Bronchial epithelial cell (primary cell): Measurements from ENCODE around the gene GAS2. TPM values are rescaled to one million over a fixed set of nuclear protein-coding genes. Genes with fewer than 3 reads are reported as not detected.

Experiments
- DNase-seq: peaks from one replicate; pipeline ENCODE4 v3.0.0-alpha.2; 2010; ENCODE audit warnings: low read depth
- FAIRE-seq: peaks from 2 replicates; lab custom pipeline; 2011; peaks lifted over from hg19 to GRCh38; lab: Jason Lieb, UNC
- H3K27me3 ChIP-seq: 2 replicates; pipeline ENCODE4 v1.5.1; 2011; ENCODE audit warnings: low read length; ENCODE audit not compliant: control insufficient read depth, insufficient read depth
- H3K36me3 ChIP-seq: 2 replicates; pipeline ENCODE4 v1.5.1; 2011; ENCODE audit warnings: low read length; ENCODE audit not compliant: control insufficient read depth, insufficient read depth
- H3K4me3 ChIP-seq: 2 replicates; pipeline ENCODE4 v1.5.1; 2011; ENCODE audit warnings: mild to moderate bottlenecking, low read depth, low read length, control low read depth
- CTCF ChIP-seq: IDR thresholded peaks from 2 replicates; pipeline ENCODE4 v1.5.1; 2011; ENCODE audit warnings: mild to moderate bottlenecking, moderate library complexity, low read length, control low read depth, inconsistent platforms; ENCODE audit not compliant: insufficient read depth, severe bottlenecking
- total RNA-seq: library from RNA; depleted of rRNA; stranded (reverse); fragments of >200 nt; gene quantifications from 2 replicates; pipeline ENCODE4 v1.2.1, GENCODE V29; 2014

Gene GAS2
- total RNA-seq, 1 donor from 2014 or later = 1.1 TPM

GRCh38 chr11:22830082-22830414 is 163.6 kb downstream of the GAS2 start:
- H3K27me3 ChIP-seq = no peaks in the 10 kb centered on the region
- peak overlapping the region; percentile 93 for H3K4me3 ChIP-seq
- DNase-seq = no peak
- H3K36me3 ChIP-seq = no peaks in the 10 kb centered on the region
- FAIRE-seq = no peak
- no peak for TF ChIP-seq CTCF

- no peak overlapping the region for H3K4me3 ChIP-seq
- peak; percentile 49 for DNase-seq
Observed at GRCh38 chr11:22832315-22833015, 166.1 kb downstream of the GAS2 start.

GRCh38 chr11:22846726-22847125 is 180.3 kb downstream of the GAS2 start:
- FAIRE-seq (no peak), DNase-seq (no peak)
- no peaks in the 10 kb centered on the region for H3K27me3 ChIP-seq
- H3K36me3 ChIP-seq = no peaks in the 10 kb centered on the region
- no peak overlapping the region for H3K4me3 ChIP-seq
- no peak for TF ChIP-seq CTCF

More at GRCh38 chr11:22832315-22833015, 166.1 kb downstream of the GAS2 start:
- Histone ChIP-seq H3K27me3 (no peaks in the 10 kb centered on the region), H3K36me3 (no peaks in the 10 kb centered on the region)
- TF ChIP-seq CTCF = no peak
- no peak for FAIRE-seq

GRCh38 chr11:22851477-22851876 is 185.1 kb downstream of the GAS2 start:
- no peak overlapping the region for H3K4me3 ChIP-seq
- H3K27me3 ChIP-seq = no peaks in the 10 kb centered on the region
- DNase-seq (no peak), FAIRE-seq (no peak)
- no peaks in the 10 kb centered on the region for H3K36me3 ChIP-seq
- no peak for TF ChIP-seq CTCF

GRCh38 chr11:22859756-22860155 is 193.3 kb downstream of the GAS2 start:
- DNase-seq = no peak
- no peaks in the 10 kb centered on the region for H3K27me3 ChIP-seq
- no peak for FAIRE-seq
- H3K36me3 ChIP-seq = no peaks in the 10 kb centered on the region
- no peak for TF ChIP-seq CTCF
- no peak overlapping the region for H3K4me3 ChIP-seq

GRCh38 chr11:22860241-22860640 is 193.8 kb downstream of the GAS2 start, which contains the start of gene CCDC179:
Gene CCDC179 (minus strand): TSS chr11:22860474. CDS start chr11:22860421, 53 bp downstream.
- no peak for TF ChIP-seq CTCF
- no peak for FAIRE-seq
- DNase-seq = no peak
- Histone ChIP-seq H3K36me3 (no peaks in the 10 kb centered on the region), H3K27me3 (no peaks in the 10 kb centered on the region), H3K4me3 (no peak within 1 kb of the TSS)
